Stimulated activated CD4-positive, alpha-beta T cell treated with anti-CD3 and anti-CD28 coated beads, TNF-alpha, amount 100 ng/mL, for 1 hour (primary cell): Measurements from ENCODE around the gene ZFP28.
A peak's percentile ranks its signal among the peaks of the same experiment; 100 is the strongest.

Experiments
- DNase-seq, 3 donors: peaks; one replicate each; pipeline ENCODE4 v3.0.0-alpha.2; 2020; ENCODE audit warnings: low read depth in 3 of 3, low spot score in 1 of 3

ZFP28 gene

DNA sequence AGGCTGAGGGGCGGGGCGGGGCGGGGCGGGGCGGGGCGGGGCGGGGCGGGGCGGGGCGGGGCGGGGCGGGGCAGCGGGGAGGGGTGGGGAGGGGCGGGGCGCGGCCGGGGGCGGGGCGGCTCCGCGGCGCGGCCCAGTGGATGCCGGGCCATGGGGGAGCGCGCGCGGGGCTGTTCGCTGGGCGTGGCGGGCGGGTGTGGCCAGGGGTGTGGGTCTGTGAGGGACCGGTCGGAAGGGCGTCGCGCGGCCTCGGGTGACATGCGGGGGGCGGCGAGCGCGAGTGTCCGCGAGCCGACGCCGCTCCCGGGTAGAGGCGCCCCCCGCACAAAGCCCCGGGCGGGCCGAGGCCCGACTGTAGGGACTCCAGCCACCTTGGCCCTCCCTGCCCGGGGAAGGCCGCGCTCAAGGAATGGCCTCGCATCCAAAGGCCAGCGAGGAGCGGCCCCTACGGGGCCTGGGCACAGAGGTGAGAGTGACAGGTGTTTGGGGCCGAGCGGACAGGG, at the start of gene ZFP28:
Gene ZFP28 (plus strand): TSS at position 188 of the 503 bp plus-strand sequence. CDS start 71 bp downstream, at position 259.
- DNase-seq, result no peak

DNA sequence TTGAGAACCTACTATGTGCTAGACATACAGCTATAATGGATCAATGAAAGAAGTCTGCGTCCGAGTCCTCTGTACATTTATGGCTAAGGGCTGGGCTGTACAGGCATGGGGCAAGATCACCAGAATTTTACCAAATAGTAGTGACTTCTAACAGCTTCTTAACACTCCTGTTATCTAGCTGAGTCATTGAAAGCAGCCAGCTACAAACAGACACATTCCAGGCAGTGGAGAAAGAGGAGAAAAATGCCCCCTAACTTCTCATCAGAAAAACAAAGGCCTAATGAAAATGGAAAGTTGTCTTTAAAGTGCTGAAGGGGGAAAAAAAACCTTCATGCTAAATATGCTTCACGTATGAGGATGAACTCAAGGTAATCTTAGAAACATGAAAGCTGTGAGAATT, 47.3 kb upstream of the ZFP28 start:
- no peak for DNase-seq

- no peak for DNase-seq
These were observed 34.2 kb upstream of the ZFP28 start for GRCh38 chr19:56504581-56504980.

DNA sequence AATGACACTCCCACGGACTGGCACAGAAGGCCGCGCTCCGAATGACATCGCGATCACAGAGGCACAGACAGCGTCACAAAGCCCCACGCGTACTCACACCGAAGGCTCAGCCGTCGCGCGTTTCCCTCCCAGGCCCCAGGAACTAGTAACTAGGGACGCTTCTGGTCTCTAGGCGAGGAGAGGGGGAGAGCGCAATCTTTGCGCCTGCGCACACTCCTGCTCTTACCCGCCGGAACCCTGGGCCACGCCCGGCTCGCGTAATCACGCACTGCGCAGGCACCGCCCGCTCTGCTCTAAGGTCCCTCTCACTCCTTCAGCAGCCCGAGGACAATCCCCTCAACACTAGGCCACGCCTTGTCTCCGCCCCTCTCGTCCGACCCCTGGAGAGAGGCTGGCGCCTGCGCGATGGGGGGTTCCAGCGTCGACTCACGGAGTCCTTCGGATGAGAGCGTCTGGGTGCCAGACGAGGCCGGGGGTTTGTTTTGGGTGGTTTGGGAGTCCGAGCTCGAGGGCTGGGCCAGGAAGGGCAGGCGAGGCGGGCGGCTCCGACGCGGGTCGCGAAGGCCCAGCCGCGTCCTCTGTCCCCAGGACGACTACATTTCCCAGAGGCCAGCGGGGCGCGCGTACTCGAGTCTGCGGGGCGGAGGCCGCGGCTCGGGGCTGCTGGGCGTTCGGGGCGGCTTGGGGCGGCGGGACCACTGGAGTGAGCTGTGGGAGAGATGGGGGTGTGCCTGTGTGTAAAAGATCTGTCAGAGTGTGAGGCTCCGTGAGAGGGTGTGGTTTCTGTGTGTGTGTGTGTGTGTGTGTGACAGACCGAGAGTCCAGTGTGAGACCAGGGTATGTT, 31.1 kb upstream of the ZFP28 start, which contains the start of gene ZNF471:
Gene ZNF471 (plus strand): TSS at position 410 of the 844 bp plus-strand sequence. CDS start 3,717 bp downstream, outside the sequence.
- DNase-seq, result peak; percentile 38 to 64 (median 57)

DNA sequence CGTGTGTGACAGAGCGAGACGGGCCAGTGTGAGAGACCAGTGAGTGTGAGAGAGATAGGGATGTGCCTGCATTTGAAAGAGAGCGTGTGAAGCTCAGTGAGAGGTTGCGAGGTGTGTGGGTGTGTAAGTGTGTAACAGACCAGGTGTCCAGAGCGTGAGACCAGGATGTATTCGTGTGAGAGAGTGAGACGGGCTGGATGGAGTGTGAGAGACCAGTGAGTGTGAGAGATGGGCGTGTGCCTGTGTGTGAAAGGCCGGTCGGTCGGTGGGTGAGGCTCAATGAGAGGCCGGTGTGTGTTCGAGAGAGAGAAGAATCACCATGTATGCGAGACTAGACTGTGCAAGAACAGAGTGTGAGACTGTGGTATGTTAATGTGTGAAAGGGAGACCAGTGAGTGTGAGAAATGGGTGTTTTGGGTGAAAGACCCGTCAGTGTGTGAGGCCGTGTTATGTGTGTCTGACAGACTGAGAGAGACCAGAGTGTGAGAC, 30.4 kb upstream of the ZFP28 start:
- DNase-seq, result no peak

GRCh38 chr19:56525214-56525860, 13.4 kb upstream of the ZFP28 start:
- DNase-seq, result no peak

GRCh38 chr19:56537442-56537841, 1.3 kb upstream of the ZFP28 start:
- DNase-seq, result no peak

DNA sequence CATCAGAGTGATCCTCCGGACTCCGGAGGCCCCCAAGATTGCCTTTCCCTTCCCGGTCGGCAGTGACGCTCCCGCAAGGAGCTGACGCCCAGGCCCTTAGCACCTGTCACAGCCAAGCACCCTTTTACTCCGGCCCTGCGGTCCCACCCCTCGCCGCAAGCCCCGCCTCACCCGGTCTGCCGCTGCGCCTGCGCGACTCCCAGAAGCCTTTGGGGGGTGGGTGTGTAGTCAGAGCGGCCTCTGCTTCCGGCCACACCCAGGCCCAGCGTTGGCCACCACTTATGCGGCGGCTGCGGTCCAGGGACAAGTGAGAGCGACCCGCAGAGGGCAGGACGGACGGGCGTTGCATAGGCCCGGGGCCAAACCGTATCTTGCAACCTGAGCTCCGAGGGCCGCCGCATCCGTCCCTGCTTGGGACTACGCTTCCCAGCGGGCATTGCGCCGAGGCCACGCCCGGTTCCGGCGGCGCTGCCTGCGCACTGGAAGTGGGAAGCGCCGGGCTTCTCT, 441 bp upstream of the ZFP28 start:
- DNase-seq, result peak; percentile 74 to 83 (median 77)

DNA sequence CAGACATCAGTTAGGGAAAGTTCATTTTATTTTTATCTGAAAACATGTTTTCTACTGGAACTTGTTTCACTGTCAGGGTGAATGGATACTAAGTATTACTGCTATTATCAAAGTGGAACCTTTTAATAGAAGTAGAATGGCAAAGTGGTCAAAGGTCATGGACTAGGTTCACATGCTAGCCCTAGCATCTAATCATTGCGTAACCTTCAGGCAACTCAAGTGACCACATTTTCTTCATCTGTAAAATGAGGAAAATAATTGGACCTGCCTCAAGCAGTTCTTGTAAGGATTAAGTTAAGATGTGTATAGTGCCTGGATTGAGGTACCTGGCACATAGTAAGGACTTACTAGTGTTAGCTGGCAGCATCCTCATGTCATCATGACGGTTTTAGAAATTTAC, 5.0 kb downstream of the ZFP28 start:
- no peak for DNase-seq

- no peak for DNase-seq
These were observed 8.8 kb downstream of the ZFP28 start for GRCh38 chr19:56547535-56547934.

DNA sequence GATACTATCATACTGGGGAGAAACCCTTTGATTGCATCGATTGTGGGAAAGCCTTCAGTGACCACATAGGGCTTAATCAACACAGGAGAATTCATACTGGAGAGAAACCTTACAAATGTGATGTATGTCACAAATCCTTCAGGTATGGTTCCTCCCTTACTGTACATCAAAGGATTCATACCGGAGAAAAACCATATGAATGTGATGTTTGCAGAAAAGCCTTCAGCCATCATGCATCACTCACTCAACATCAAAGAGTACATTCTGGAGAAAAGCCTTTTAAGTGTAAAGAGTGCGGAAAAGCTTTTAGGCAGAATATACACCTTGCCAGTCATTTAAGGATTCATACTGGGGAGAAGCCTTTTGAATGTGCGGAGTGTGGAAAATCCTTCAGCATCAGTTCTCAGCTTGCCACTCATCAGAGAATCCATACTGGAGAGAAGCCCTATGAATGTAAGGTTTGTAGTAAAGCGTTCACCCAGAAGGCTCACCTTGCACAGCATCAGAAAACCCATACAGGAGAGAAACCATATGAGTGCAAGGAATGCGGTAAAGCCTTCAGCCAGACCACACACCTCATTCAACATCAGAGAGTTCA, 15.6 kb downstream of the ZFP28 start:
- DNase-seq, result no peak

DNA sequence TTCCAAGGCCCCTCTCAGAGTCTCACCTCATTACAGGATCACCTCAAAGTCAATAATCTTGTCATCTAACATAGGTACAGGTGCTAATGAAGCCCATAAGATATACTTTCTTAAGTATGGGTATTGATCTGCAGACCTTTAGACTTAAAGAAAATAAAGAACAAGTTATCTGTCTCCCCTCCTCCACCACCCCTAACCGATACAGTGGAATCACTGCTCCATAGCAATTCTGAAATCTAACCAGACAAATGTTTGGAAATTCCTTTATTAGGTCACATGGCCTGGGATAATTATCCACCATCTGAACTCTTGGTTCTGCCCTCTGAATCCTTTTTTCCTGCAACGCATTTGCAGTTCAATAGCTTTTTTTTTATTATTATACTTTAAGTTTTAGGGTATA, 24.0 kb downstream of the ZFP28 start:
- DNase-seq, result no peak

GRCh38 chr19:56566904-56567273, 28.1 kb downstream of the ZFP28 start:
- peak in 1 of 3 donors; percentile 24 for DNase-seq

DNA sequence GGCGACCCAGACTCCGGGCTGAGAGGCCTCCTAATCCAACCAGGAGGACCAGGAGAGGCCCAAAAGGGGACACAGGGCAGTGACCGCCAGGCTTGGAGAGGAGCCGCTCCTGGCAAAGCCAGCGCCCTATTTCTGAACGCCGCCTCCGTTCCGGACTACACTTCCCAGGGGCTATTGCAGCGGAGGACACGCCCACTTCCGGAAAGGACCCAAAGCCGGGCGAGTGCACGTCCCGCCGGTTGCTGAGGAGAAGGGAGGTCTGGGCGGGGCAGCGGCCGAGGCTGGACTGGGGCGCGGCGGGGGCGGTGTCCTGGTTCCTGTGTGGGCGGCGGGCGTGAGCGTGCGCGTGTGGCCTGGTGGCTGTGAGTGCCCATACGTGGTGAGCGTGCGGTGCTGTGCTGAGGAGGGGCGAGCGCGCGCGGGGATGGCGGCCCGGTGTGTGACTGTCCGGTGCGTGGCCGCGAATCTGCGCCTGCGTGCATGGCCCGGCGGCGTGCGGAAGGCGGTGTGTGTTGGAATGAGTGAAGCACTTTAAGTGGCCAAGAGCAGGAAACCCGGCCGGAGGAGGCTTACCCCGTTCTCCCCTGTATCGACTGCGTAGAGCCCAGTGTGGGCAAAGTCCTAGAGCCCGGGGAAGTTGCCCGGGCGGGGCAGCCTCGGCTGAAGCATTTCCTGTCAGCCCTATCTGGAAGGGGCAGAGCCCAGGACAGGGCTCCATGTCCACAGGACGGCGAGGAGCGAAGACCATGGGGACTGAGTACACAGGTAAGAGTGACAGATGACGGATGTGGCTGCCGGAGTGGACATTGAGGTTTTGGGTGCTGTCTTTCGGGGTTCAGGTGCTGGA, 28.7 kb downstream of the ZFP28 start, which contains the start of gene ZNF470:
Gene ZNF470 (plus strand): TSS at position 195 of the 847 bp plus-strand sequence. CDS start 2,844 bp downstream, outside the sequence.
- DNase-seq, result peak; percentile 64 to 73 (median 70)

DNA sequence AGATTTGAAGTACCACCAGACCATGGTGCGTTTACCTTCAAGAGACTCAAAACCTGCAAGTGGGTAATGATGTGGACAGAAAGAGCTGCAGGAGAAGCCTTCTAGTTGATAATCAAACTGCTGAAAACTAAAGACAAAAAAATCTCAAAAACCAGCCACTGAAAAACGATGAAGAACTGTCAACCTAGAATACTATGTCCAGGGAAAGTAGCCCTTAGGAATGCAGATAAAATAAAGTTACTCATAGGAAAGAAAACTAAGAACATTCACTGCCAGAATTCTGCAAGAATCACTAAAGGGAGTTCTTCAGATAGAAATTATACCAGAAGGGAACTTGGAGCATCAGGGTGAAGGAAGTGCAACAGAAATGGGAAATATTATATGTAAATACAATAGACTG, 33.8 kb downstream of the ZFP28 start:
- DNase-seq, result no peak

- no peak for DNase-seq
These were observed 35.2 kb downstream of the ZFP28 start for GRCh38 chr19:56573914-56574313.

- DNase-seq, result no peak
These were observed 39.2 kb downstream of the ZFP28 start for GRCh38 chr19:56577719-56578602.

- DNase-seq, result no peak
These were observed 55.7 kb downstream of the ZFP28 start for GRCh38 chr19:56594446-56594782.

DNA sequence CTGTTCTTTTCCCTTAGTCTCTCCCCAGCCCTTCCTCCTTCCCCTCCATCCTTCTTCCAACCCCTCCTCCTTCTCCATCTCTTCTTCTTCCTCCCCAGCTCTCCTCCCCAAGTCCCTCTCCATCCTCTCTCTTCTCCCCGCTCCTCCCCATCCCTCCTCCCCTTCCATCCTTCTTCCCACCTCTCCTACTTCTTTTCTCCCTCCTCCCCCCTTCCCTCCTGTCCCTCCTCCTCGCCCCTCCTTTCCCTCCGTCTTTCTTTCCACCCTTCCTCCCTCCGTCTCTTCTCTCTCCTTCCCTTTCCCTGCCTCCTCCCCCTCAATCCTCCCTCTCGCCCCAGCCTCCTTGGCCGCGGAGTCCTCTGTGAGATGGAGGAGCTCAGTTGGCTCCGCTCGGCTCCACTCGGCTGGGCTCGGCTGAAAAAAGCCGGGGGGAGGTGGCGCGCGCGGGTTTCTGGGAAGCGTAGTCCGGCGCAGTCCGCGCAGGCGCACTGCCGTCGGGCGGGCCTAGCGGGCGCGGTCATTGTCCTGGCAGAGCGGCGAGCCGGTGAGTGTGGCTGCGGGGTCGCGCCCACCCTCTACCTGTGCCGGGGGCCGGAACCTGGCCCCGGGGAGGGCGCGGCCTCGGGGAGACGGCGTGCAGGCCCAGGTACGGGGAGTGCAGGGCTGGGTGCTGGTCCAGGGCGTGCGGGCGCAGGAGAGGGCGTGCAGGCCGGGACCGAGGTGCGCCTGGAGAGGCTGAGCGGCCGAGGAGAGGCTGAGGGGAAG, 56.2 kb downstream of the ZFP28 start, which contains the start of gene ZNF71:
Gene ZNF71 (plus strand): TSS at position 520 of the 765 bp plus-strand sequence. CDS start 6,257 bp downstream, outside the sequence.
- peak; percentile 54 to 78 (median 67) for DNase-seq
